Fibroblast of mammary gland (primary cell): ENCODE results near the gene NFATC1.

Experiments
- DNase-seq: peaks from one replicate; pipeline ENCODE4 v3.0.0-alpha.2; 2010; ENCODE audit warnings: low read depth
- H3K4me3 ChIP-seq: 2 replicates; pipeline ENCODE4 v1.5.1; 2011; ENCODE audit warnings: low read depth, mild to moderate bottlenecking, low read length, moderate library complexity; ENCODE audit not compliant: control insufficient read depth
- TF ChIP-seq, protein P1 (sequence below): conservative IDR thresholded peaks from 2 replicates; pipeline ENCODE4 v1.5.1; 2011; ENCODE audit warnings: low read depth, low read length, inconsistent platforms; ENCODE audit not compliant: control insufficient read depth, insufficient read depth

The NFATC1 gene

DNA sequence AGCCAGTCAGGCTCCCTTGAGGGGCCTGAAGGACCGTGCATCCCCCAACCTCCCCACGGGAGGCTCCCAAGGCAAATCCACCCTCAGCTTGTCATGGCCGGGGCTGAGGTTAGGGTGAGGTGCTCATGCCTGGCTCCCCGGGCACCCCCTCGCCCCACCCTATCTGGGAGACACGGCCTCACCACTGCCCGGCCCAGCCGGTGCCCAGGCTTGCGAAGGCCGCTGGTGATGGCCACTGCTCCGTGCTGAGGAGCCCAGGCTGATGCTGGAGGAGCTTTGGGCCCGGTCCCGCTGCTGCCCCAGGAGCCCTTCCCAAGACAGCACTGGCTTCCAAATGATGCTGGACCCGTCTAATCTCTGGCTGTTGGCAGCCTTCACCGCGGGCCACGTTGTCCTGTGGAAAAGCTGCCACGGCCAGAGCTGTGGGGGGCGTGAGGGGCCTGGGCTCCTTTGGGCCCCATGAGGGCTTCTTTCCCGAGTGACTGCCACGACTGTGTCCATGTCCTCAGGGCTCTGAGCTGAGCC lies 148.2 kb downstream of the NFATC1 start:
- TF ChIP-seq, protein P1, sequence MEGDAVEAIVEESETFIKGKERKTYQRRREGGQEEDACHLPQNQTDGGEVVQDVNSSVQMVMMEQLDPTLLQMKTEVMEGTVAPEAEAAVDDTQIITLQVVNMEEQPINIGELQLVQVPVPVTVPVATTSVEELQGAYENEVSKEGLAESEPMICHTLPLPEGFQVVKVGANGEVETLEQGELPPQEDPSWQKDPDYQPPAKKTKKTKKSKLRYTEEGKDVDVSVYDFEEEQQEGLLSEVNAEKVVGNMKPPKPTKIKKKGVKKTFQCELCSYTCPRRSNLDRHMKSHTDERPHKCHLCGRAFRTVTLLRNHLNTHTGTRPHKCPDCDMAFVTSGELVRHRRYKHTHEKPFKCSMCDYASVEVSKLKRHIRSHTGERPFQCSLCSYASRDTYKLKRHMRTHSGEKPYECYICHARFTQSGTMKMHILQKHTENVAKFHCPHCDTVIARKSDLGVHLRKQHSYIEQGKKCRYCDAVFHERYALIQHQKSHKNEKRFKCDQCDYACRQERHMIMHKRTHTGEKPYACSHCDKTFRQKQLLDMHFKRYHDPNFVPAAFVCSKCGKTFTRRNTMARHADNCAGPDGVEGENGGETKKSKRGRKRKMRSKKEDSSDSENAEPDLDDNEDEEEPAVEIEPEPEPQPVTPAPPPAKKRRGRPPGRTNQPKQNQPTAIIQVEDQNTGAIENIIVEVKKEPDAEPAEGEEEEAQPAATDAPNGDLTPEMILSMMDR, result no peak
- no peak overlapping the region for H3K4me3 ChIP-seq
- DNase-seq, result no peak

DNA sequence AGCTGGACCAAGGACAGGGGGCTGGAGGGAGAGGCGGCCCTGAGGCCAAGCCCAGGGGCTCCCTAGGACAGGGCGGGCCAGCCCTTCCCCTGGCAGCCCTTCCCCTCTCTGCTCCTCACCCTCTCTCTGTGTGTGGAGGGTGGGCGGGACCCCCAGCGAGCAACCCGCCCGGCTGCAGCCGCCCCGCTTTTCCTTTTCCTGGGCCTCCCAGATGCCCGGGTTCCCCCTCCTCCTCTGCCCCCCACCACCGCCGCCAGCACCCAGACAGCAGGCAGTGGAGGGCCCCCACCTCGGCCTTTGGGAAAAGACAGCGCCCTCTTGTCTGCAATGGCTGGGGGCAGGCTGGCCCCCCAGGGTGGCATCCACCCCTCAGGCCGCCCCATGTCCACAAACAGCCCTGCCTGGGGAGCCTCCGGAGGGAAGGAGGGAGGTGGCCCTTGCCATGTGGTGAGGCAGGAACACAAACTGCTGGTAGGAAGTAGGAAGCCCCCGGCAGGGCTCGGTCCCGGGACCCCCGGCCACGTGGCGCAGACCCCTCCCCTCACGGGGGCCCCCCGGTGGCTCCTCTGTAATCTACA lies 148.7 kb downstream of the NFATC1 start:
- no peak overlapping the region for H3K4me3 ChIP-seq
- TF ChIP-seq, protein P1, result no peak
- DNase-seq, result no peak

- TF ChIP-seq, protein P1, result no peak
- no peak overlapping the region for H3K4me3 ChIP-seq
- no peak for DNase-seq
These were observed 149.5 kb downstream of the NFATC1 start for GRCh38 chr18:79545255-79545654.

DNA sequence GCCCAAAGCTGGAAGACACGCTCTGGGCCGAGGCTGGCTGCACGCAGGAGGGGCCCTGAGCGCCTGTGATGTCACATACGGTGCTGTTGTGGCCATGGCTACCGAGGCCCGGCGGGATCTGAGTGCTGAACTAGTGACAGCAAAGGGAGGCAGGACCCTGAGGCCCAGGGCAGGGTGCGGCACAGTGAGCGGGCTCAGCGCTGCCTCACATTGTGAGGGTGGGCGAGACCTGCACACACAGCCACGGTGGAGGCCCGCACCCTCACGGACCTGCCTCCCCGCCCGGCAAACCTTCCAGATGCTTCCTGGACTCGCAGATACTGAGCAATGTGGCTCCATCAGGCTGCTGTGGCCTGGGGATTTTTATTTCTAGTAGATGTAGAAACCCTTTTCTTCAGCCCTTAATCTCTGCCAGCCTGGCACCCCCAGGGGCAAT lies 150.0 kb downstream of the NFATC1 start:
- H3K4me3 ChIP-seq, result no peak overlapping the region
- no peak for DNase-seq
- TF ChIP-seq, protein P1, result no peak

- TF ChIP-seq, protein P1, result no peak
These were observed 151.1 kb downstream of the NFATC1 start for GRCh38 chr18:79546781-79547272.

DNA sequence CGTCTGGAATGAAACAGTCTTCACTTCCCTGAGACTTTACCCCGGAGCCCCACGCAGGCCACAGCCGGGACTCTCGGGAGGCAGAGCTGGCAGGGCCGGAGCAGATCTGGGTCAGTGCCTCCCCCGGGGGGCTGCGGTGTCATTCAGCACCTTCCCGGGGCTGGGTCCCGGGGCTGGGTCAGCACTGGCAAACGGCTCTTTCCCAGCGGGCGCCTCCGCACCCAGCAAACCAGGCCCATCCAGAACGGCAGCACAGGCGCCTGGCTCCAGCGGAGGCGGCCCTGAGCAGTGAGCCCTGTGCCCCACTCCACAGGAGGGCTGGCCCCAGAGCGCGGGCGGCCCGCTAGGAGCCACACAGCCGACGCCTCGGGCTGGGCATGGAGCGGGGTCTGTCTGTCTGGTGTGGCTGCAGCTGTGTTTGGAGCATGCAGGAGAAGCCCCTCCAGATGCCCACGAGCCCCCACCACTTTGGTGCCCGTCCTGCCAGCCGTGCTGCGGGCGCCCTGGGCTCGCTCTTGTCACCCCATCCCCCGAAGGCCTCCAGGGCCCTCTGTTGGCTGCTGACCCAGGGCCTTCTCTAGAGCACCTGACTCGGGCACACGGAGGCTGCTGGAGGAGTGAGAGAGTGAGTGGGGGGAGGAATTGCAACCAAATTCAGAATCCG lies 151.8 kb downstream of the NFATC1 start:
- DNase-seq, result no peak
- H3K4me3 ChIP-seq, result no peak overlapping the region
- TF ChIP-seq, protein P1, result no peak

More at GRCh38 chr18:79546781-79547272, 151.1 kb downstream of the NFATC1 start:
- DNase-seq, result no peak
- H3K4me3 ChIP-seq, result no peak overlapping the region

- no peak for DNase-seq
- H3K4me3 ChIP-seq, result no peak overlapping the region
- TF ChIP-seq, protein P1, result no peak
These were observed 152.3 kb downstream of the NFATC1 start for GRCh38 chr18:79548077-79548450.
